CD4-positive, alpha-beta T cell treated with Interleukin-15 for 1 hour (primary cell): ENCODE results near the gene CHD1.

Source experiments
- DNase-seq: peaks from one replicate; pipeline ENCODE4 v3.0.0-alpha.2; 2020

Gene CHD1

GRCh38 chr5:98898743-98899142, 30.1 kb downstream of the CHD1 start:
- no peak for DNase-seq

- no peak for DNase-seq
Measured at GRCh38 chr5:98891591-98891990, 37.2 kb downstream of the CHD1 start.

- no peak for DNase-seq
Measured at GRCh38 chr5:98880598-98880997, 48.2 kb downstream of the CHD1 start.

- DNase-seq, result no peak
Measured at GRCh38 chr5:98880151-98880550, 48.7 kb downstream of the CHD1 start.

- DNase-seq, result no peak
Measured at GRCh38 chr5:98877600-98877999, 51.2 kb downstream of the CHD1 start.

- no peak for DNase-seq
Measured at GRCh38 chr5:98872674-98873073, 56.1 kb downstream of the CHD1 start.

GRCh38 chr5:98865690-98866089, 63.1 kb downstream of the CHD1 start:
- no peak for DNase-seq

- no peak for DNase-seq
Measured at GRCh38 chr5:98847054-98847453, 81.8 kb downstream of the CHD1 start.

- DNase-seq, result no peak
Measured at GRCh38 chr5:98846520-98846919, 82.3 kb downstream of the CHD1 start.

- no peak for DNase-seq
Measured at GRCh38 chr5:98845878-98846277, 82.9 kb downstream of the CHD1 start.

GRCh38 chr5:98844865-98845264, 83.9 kb downstream of the CHD1 start:
- DNase-seq, result no peak

GRCh38 chr5:98843481-98843880, 85.3 kb downstream of the CHD1 start:
- DNase-seq, result no peak

GRCh38 chr5:98840946-98841345, 87.9 kb downstream of the CHD1 start:
- DNase-seq, result no peak

GRCh38 chr5:98839469-98840383, 89.1 kb downstream of the CHD1 start:
- no peak for DNase-seq

- DNase-seq, result no peak
Measured at GRCh38 chr5:98836175-98836574, 92.6 kb downstream of the CHD1 start.

GRCh38 chr5:98827588-98828284, 101.1 kb downstream of the CHD1 start:
- DNase-seq, result no peak

- no peak for DNase-seq
Measured at GRCh38 chr5:98827161-98827560, 101.6 kb downstream of the CHD1 start.

- no peak for DNase-seq
Measured at GRCh38 chr5:98825582-98826375, 103.0 kb downstream of the CHD1 start.

GRCh38 chr5:98816582-98817222, 112.1 kb downstream of the CHD1 start:
- no peak for DNase-seq

- DNase-seq, result no peak
Measured at GRCh38 chr5:98813755-98814154, 115.1 kb downstream of the CHD1 start.

GRCh38 chr5:98810206-98810605, 118.6 kb downstream of the CHD1 start:
- no peak for DNase-seq

GRCh38 chr5:98807806-98808205, 121.0 kb downstream of the CHD1 start:
- DNase-seq, result no peak

- DNase-seq, result no peak
Measured at GRCh38 chr5:98805070-98805469, 123.7 kb downstream of the CHD1 start.
